DND-41 (cell line): ENCODE results near the gene MEGF11.

Experiments
- ATAC-seq: fragments of 200-7000 bp; cut with Tn5 transposase; 3 replicates; pipeline ENCODE4 v1.9.1; 2021; ENCODE audit warnings: low read depth; ENCODE audit not compliant: insufficient read depth
- DNase-seq: peaks from one replicate; pipeline ENCODE4 v3.0.0-alpha.2; 2020
- H2AFZ ChIP-seq: 2 replicates; pipeline ENCODE4 v1.6.0; 2012; ENCODE audit warnings: low read depth, low read length
- H3K27ac ChIP-seq: 2 replicates; pipeline ENCODE4 v1.5.1; 2012; ENCODE audit warnings: low read length, inconsistent platforms
- H3K27me3 ChIP-seq: fragments of 200-600 bp; sonication (generic); 2 replicates; pipeline ENCODE4 v1.6.0; 2012; ENCODE audit warnings: low read length, mild to moderate bottlenecking, inconsistent platforms; ENCODE audit not compliant: insufficient read depth, poor library complexity
- H3K36me3 ChIP-seq: 2 replicates; pipeline ENCODE4 v1.5.1; 2012; ENCODE audit warnings: low read length, inconsistent platforms; ENCODE audit not compliant: insufficient read depth
- H3K4me1 ChIP-seq: 2 replicates; pipeline ENCODE4 v1.5.1; 2012; ENCODE audit warnings: mild to moderate bottlenecking, low read length; ENCODE audit not compliant: insufficient read depth
- H3K4me2 ChIP-seq: 2 replicates; pipeline ENCODE4 v1.6.0; 2012; ENCODE audit warnings: mild to moderate bottlenecking, moderate library complexity, low read length, inconsistent platforms; ENCODE audit not compliant: insufficient read depth
- H3K4me3 ChIP-seq, 2 experiments: fragments of 200-600 bp in 1 of 2; shearing (Covaris generic) in 1 of 2; 2 replicates each; pipeline ENCODE4 v1.5.1; 2012 to 2016; ENCODE audit warnings: inconsistent platforms in 2 of 2, low read length in 2 of 2, mild to moderate bottlenecking in 2 of 2, low read depth in 1 of 2, moderate library complexity in 1 of 2
- H3K79me2 ChIP-seq: 2 replicates; pipeline ENCODE4 v1.6.0; 2012; ENCODE audit warnings: low read length, inconsistent platforms; ENCODE audit not compliant: insufficient read depth
- H3K9ac ChIP-seq: 2 replicates; pipeline ENCODE4 v1.6.0; 2012; ENCODE audit warnings: low read depth, mild to moderate bottlenecking, inconsistent platforms, low read length, moderate library complexity
- H3K9me3 ChIP-seq: 2 replicates; pipeline ENCODE4 v1.5.1; 2012; ENCODE audit warnings: low read length, moderate library complexity, mild to moderate bottlenecking, inconsistent platforms; ENCODE audit not compliant: insufficient read depth, severe bottlenecking
- H4K20me1 ChIP-seq: 2 replicates; pipeline ENCODE4 v1.6.0; 2012; ENCODE audit warnings: low read length; ENCODE audit not compliant: insufficient read depth
- CTCF ChIP-seq: IDR thresholded peaks from 2 replicates; pipeline ENCODE4 v1.5.1; 2012; ENCODE audit warnings: borderline replicate concordance, low read length, moderate library complexity, mild to moderate bottlenecking; ENCODE audit not compliant: poor library complexity, severe bottlenecking; ENCODE audit errors: extremely low read depth
- EZH2 ChIP-seq: IDR thresholded peaks from 3 replicates; pipeline ENCODE4 v1.6.1; 2012; ENCODE audit warnings: borderline replicate concordance, low read depth, mild to moderate bottlenecking, moderate library complexity, low read length, inconsistent platforms; ENCODE audit not compliant: severe bottlenecking

Gene MEGF11

GRCh38 chr15:66128116-66128680 lies 125.4 kb downstream of the MEGF11 start:
- H3K4me2 ChIP-seq: no peak overlapping the region
- ATAC-seq (no peak), DNase-seq (no peak)
- no peaks in the 10 kb centered on the region for H4K20me1 ChIP-seq
- no peak overlapping the region for H2AFZ ChIP-seq
- H3K4me1 ChIP-seq: no peaks in the 10 kb centered on the region
- no peak overlapping the region for H3K27ac ChIP-seq
- no peaks in the 10 kb centered on the region for H3K9me3 ChIP-seq
- H3K4me3 ChIP-seq: no peak overlapping the region
- no peaks in the 10 kb centered on the region for H3K36me3 ChIP-seq
- no peak for TF ChIP-seq EZH2
- TF ChIP-seq CTCF: no peak
- no peaks in the 10 kb centered on the region for H3K79me2 ChIP-seq
- no peak overlapping the region for H3K9ac ChIP-seq
- peaks cover 29% of the 10 kb centered on the region for H3K27me3 ChIP-seq

- no peaks in the 10 kb centered on the region for H3K36me3 ChIP-seq
- no peak overlapping the region for H3K9ac ChIP-seq
- H3K4me1 ChIP-seq: no peaks in the 10 kb centered on the region
- TF ChIP-seq EZH2 (no peak), CTCF (no peak)
- no peak overlapping the region for H3K4me3 ChIP-seq
- DNase-seq (no peak), ATAC-seq (no peak)
- no peaks in the 10 kb centered on the region for H3K9me3 ChIP-seq
- no peak overlapping the region for H3K27ac ChIP-seq
- peaks cover 29% of the 10 kb centered on the region for H3K27me3 ChIP-seq
- no peak overlapping the region for H2AFZ ChIP-seq
- H3K4me2 ChIP-seq: no peak overlapping the region
- no peaks in the 10 kb centered on the region for H4K20me1 ChIP-seq
- H3K79me2 ChIP-seq: no peaks in the 10 kb centered on the region
Observed at GRCh38 chr15:66126456-66126855, 127.1 kb downstream of the MEGF11 start.

- H3K36me3 ChIP-seq: no peaks in the 10 kb centered on the region
- no peak overlapping the region for H3K27ac ChIP-seq
- no peak for DNase-seq
- no peaks in the 10 kb centered on the region for H3K79me2 ChIP-seq
- no peak overlapping the region for H2AFZ ChIP-seq
- H3K27me3 ChIP-seq: peaks cover 32% of the 10 kb centered on the region
- H3K4me2 ChIP-seq: no peak overlapping the region
- TF ChIP-seq EZH2 (no peak), CTCF (no peak)
- no peaks in the 10 kb centered on the region for H4K20me1 ChIP-seq
- no peak overlapping the region for H3K9ac ChIP-seq
- no peak overlapping the region for H3K4me3 ChIP-seq
- no peaks in the 10 kb centered on the region for H3K4me1 ChIP-seq
- H3K9me3 ChIP-seq: no peaks in the 10 kb centered on the region
- ATAC-seq: no peak
Observed at GRCh38 chr15:66126031-66126441, 127.5 kb downstream of the MEGF11 start.

GRCh38 chr15:66124651-66125050 lies 128.9 kb downstream of the MEGF11 start:
- Histone ChIP-seq H3K36me3 (no peaks in the 10 kb centered on the region), H3K4me3 (no peak overlapping the region), H3K9me3 (no peaks in the 10 kb centered on the region), H2AFZ (no peak overlapping the region), H3K4me1 (no peaks in the 10 kb centered on the region), H3K9ac (no peak overlapping the region), H3K27ac (no peak overlapping the region), H4K20me1 (no peaks in the 10 kb centered on the region), H3K4me2 (no peak overlapping the region), H3K79me2 (no peaks in the 10 kb centered on the region), H3K27me3 (peaks cover 34% of the 10 kb centered on the region)
- no peak for TF ChIP-seq EZH2
- no peak for TF ChIP-seq CTCF
- no peak for ATAC-seq
- DNase-seq: no peak
